ENCODE data around the gene RTN4. TPM values are rescaled to one million over a fixed set of nuclear protein-coding genes. Genes with fewer than 3 reads are reported as not detected.

RTN4 gene
- total and polyA plus RNA-seq, 2 of the 4 experiments (the other 2 are of a cell fraction), result 77.8 to 588 TPM

GRCh38 chr2:54945391-54946219 lies 104.6 kb downstream of the RTN4 start:
- H2BK20ac ChIP-seq (ENCODE audit: low read depth, low read length), result peak overlapping the region; percentile 42
- H3K79me1 ChIP-seq (ENCODE audit: low read depth in 1 of 2, low read length in 2 of 2), result peaks cover 0 to 15% of the 10 kb centered on the region in 2 experiments; a peak in 1 of 4 replicates
- H4K8ac ChIP-seq (ENCODE audit: low read depth in 2 of 2, low read length in 2 of 2), result peak overlapping the region in 1 of 2 experiments; percentile 25; a peak in 1 of 4 replicates
- H4K20me1 ChIP-seq (ENCODE audit: insufficient read depth, low read length), result no peaks in the 10 kb centered on the region
- no peak overlapping the region; the same call in 1 of the 2 replicates for H3K4me2 ChIP-seq (ENCODE audit: low read depth, low read length)
- peak overlapping the region; percentile 62 for H2AK9ac ChIP-seq (replicated peaks; ENCODE audit: low read depth, low read length, poor library complexity)
- TF ChIP-seq SMC3 (IDR thresholded peaks at IDR 0.05; ENCODE audit: low read depth, low read length) (no peak), CEBPB (IDR thresholded peaks at IDR 0.05; ENCODE audit: low read depth, low read length) (peak; percentile 5; the same call in 1 of the 2 replicates), CHD1 (IDR thresholded peaks at IDR 0.05; ENCODE audit: low read depth, low read length) (no peak)
- H4K5ac ChIP-seq (ENCODE audit: low read depth, low read length), result no peak overlapping the region
- H3K14ac ChIP-seq (replicated peaks; ENCODE audit: low read depth, low read length), result peak overlapping the region; percentile 72; the same call in 1 of the 2 replicates
- peaks cover 23% of the 10 kb centered on the region for H3K4me1 ChIP-seq (ENCODE audit: control insufficient read depth, insufficient read depth, low read length)
- CTCF ChIA-PET, result no interaction called here
- ATAC-seq (ENCODE audit: low read depth) (peak; percentile 57), DNase-seq (peak; percentile 68)
- peak overlapping the region; percentile 52 for H2AFZ ChIP-seq (replicated peaks; ENCODE audit: low read length, poor library complexity)
- H3K9me1 ChIP-seq (ENCODE audit: insufficient read depth, low read length), result peaks cover 22% of the 10 kb centered on the region
- POLR2A ChIA-PET (ENCODE audit: unreplicated experiment), result no interaction called here
- H3K36me3 ChIP-seq (ENCODE audit: control insufficient read depth, insufficient read depth, low read length), result no peaks in the 10 kb centered on the region
- H2BK5ac ChIP-seq (ENCODE audit: low read depth, low read length, poor library complexity, severe bottlenecking), result peak overlapping the region; percentile 55
- H3K9me3 ChIP-seq (ENCODE audit: control insufficient read depth, insufficient read depth, low read length), result no peaks in the 10 kb centered on the region
- intact Hi-C loops (cut with micrococcal nuclease) (no loop called here), dilution Hi-C loops (cut with HindIII; ENCODE audit: low sequenced_read_pairs, unreplicated experiment) (no loop called here), in situ Hi-C loops (cut with MboI; ENCODE audit: low sequenced_read_pairs) (no loop called here)
- H3K56ac ChIP-seq (ENCODE audit: extremely low read depth, insufficient read depth, low read length), result no peak overlapping the region
- 0 out of 3 replicates have a peak overlapping the region, but pooled peaks have one; percentile 78 for H2BK15ac ChIP-seq (ENCODE audit: low read depth, low read length)
- H3K18ac ChIP-seq (ENCODE audit: low read depth, low read length), result peak overlapping the region; percentile 25; the same call in 1 of the 2 replicates
- H3K23ac ChIP-seq (ENCODE audit: low read depth, low read length), result peak overlapping the region; percentile 17; the same call in 1 of the 2 replicates
- no peak overlapping the region; the same call in 1 of the 2 replicates for H3K27ac ChIP-seq (ENCODE audit: insufficient read depth, low read length)
- no peak overlapping the region for H3K4me3 ChIP-seq (ENCODE audit: insufficient read depth, low read depth, low read length)
- peak overlapping the region; percentile 35; the same call in 1 of the 2 replicates for H2BK120ac ChIP-seq (ENCODE audit: low read depth, low read length)
- WGBS, 2 experiments (ENCODE audit: extremely low coverage in 2 of 2, insufficient read length in 1 of 2), result 34% methylated on average over 3 of the region's 8 CpGs; no CpG with 5 or more reads in 1 of the 2 experiments
- H4K91ac ChIP-seq (ENCODE audit: insufficient read depth, low read depth, low read length), result peak overlapping the region; percentile 9; the same call in 1 of the 2 replicates
- no TSS peak for BruUV-seq (replicated peaks)
- 0 out of 2 replicates have a peak overlapping the region, but pooled peaks have one; percentile 10 for H3K4ac ChIP-seq (ENCODE audit: low read depth, low read length)
- H3K9ac ChIP-seq (ENCODE audit: low read depth, low read length), result no peak overlapping the region
- H2AK5ac ChIP-seq (ENCODE audit: low read depth, low read length), result peak overlapping the region; percentile 86
- peaks cover 2% of the 10 kb centered on the region; the same call in 1 of the 2 replicates for H3K27me3 ChIP-seq (ENCODE audit: control insufficient read depth, insufficient read depth, low read length)
